DOHH2 (cell line): Measurements from ENCODE around the gene NCKAP5.

Experiments
- H3F3A ChIP-seq: fragments of 200-600 bp; sonication (generic), shearing (Covaris generic); 2 replicates; pipeline ENCODE4 v1.6.0; 2016; ENCODE audit warnings: antibody characterized with exemption, mild to moderate bottlenecking; ENCODE audit not compliant: control insufficient read depth, insufficient read depth
- H3K27ac ChIP-seq: fragments of 200-600 bp; sonication (generic); 2 replicates; pipeline ENCODE4 v1.5.1; 2014; ENCODE audit warnings: low read depth, mild to moderate bottlenecking, low read length, moderate library complexity
- H3K27me3 ChIP-seq: fragments of 200-600 bp; sonication (generic); 2 replicates; pipeline ENCODE4 v1.6.1; 2014; ENCODE audit warnings: mild to moderate bottlenecking, low read length, mixed read lengths; ENCODE audit not compliant: control insufficient read depth
- H3K36me3 ChIP-seq: fragments of 200-600 bp; sonication (generic); 2 replicates; pipeline ENCODE4 v1.6.1; 2014; ENCODE audit warnings: mild to moderate bottlenecking, low read length, moderate library complexity, mixed read lengths; ENCODE audit not compliant: control insufficient read depth
- H3K4me1 ChIP-seq: fragments of 200-600 bp; sonication (generic); 2 replicates; pipeline ENCODE4 v1.6.1; 2014; ENCODE audit warnings: mild to moderate bottlenecking, low read length, mixed read lengths; ENCODE audit not compliant: control insufficient read depth
- H3K4me2 ChIP-seq: fragments of 200-600 bp; sonication (generic); 2 replicates; pipeline ENCODE4 v1.6.0; 2014; ENCODE audit warnings: mild to moderate bottlenecking, low read length, moderate library complexity
- H3K4me3 ChIP-seq: fragments of 200-600 bp; sonication (generic); 2 replicates; pipeline ENCODE4 v1.5.1; 2014; ENCODE audit warnings: mild to moderate bottlenecking, low read length, mixed read lengths
- H3K79me2 ChIP-seq: fragments of 200-600 bp; sonication (generic); 2 replicates; pipeline ENCODE4 v1.6.1; 2014; ENCODE audit warnings: mild to moderate bottlenecking, low read length, mixed read lengths; ENCODE audit not compliant: control insufficient read depth
- H3K9me2 ChIP-seq: fragments of 200-600 bp; sonication (generic); replicated peaks from 2 replicates; pipeline ENCODE4 v1.6.1; 2014; ENCODE audit warnings: mild to moderate bottlenecking, low read length, mixed read lengths; ENCODE audit not compliant: control insufficient read depth
- H3K9me3 ChIP-seq: fragments of 200-600 bp; sonication (generic); 2 replicates; pipeline ENCODE4 v1.6.1; 2014; ENCODE audit warnings: antibody characterized with exemption, low read length, mixed read lengths; ENCODE audit not compliant: control insufficient read depth, insufficient read depth
- H4K20me1 ChIP-seq: fragments of 200-600 bp; sonication (generic); 2 replicates; pipeline ENCODE4 v1.6.0; 2014; ENCODE audit warnings: low read depth, mild to moderate bottlenecking, antibody characterized with exemption, low read length, moderate library complexity; ENCODE audit not compliant: control insufficient read depth, insufficient read depth
- EZH2phosphoT487 ChIP-seq: fragments of 200-600 bp; sonication (generic); IDR thresholded peaks from 2 replicates; pipeline ENCODE4 v1.6.1; 2017; ENCODE audit warnings: borderline replicate concordance, mild to moderate bottlenecking, antibody characterized with exemption, low read length, moderate library complexity, mixed read lengths
- TF ChIP-seq, protein P1 (sequence below): fragments of 200-600 bp; sonication (generic); IDR thresholded peaks from one replicate; pipeline ENCODE4 v1.5.1; 2014; ENCODE audit warnings: antibody characterized with exemption, mild to moderate bottlenecking, low read depth, low read length; ENCODE audit not compliant: poor library complexity, severe bottlenecking

NCKAP5 gene

DNA sequence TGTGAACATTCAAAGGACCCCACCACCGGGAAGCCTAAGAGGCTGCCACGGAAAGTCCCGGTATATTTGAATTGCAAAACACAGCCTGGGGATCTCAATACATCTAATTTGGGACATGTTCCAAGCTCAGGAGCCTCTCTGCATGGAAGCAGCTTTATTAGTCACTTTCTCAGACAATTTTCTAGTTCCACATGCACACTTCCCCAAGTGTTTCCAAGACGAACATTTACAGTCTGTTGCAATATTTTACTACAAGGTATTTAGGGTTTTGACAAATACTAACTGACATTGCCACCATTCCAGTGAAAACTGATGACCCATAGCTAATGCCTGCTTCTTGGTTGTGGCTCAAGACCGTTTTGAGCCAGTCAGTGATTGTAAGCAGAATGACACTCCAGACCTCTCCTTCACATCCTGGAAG is 145.3 kb downstream of the NCKAP5 start:
- H3K27ac ChIP-seq: no peak overlapping the region
- no peaks in the 10 kb centered on the region for H3K36me3 ChIP-seq
- no peaks in the 10 kb centered on the region for H3K79me2 ChIP-seq
- H4K20me1 ChIP-seq: no peaks in the 10 kb centered on the region
- no peak for TF ChIP-seq EZH2phosphoT487
- TF ChIP-seq, protein P1, sequence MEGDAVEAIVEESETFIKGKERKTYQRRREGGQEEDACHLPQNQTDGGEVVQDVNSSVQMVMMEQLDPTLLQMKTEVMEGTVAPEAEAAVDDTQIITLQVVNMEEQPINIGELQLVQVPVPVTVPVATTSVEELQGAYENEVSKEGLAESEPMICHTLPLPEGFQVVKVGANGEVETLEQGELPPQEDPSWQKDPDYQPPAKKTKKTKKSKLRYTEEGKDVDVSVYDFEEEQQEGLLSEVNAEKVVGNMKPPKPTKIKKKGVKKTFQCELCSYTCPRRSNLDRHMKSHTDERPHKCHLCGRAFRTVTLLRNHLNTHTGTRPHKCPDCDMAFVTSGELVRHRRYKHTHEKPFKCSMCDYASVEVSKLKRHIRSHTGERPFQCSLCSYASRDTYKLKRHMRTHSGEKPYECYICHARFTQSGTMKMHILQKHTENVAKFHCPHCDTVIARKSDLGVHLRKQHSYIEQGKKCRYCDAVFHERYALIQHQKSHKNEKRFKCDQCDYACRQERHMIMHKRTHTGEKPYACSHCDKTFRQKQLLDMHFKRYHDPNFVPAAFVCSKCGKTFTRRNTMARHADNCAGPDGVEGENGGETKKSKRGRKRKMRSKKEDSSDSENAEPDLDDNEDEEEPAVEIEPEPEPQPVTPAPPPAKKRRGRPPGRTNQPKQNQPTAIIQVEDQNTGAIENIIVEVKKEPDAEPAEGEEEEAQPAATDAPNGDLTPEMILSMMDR: no peak
- no peaks in the 10 kb centered on the region for H3K27me3 ChIP-seq
- no peak overlapping the region for H3K4me2 ChIP-seq
- no peak overlapping the region for H3K4me3 ChIP-seq
- H3K9me2 ChIP-seq: no peaks in the 10 kb centered on the region
- no peaks in the 10 kb centered on the region for H3F3A ChIP-seq
- no peaks in the 10 kb centered on the region for H3K9me3 ChIP-seq
- H3K4me1 ChIP-seq: no peaks in the 10 kb centered on the region

DNA sequence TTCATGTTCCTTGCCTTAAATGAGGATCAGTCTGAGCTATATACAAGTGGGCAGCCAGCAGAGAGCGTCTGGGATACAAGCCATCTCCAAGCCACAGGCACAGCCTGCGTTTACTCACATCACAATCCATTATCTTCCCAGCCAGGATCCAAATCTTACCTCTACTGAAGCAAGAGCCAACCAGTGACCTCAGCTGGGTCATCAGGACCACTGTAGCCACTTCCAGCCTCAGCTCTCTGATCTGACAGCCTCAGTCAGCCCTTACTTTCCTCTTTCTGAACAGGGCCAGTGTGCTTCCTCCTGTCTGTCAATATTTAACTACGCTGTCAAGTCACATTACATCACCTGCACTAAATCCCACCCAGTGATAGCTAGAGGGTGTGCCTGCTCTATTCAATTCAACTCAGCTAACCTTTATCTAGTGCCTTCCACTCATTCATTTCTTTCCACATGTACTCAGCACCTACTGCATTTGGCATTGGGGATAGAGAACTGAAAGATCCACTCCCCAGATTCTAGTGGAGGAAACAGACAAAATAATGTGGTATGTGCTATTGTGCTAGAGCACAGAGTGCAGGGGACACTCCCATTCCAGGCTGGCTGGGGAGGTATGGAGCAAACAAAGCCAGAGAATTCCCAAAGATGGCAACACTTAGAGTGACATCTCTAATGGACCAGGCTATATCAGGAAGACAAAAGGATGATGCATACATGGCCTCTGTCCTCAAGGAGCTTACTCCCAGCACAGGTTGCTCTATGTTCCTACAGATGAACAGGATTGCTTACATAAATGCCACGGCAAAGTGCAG is 146.5 kb downstream of the NCKAP5 start:
- Histone ChIP-seq H3K79me2 (no peaks in the 10 kb centered on the region), H3K9me2 (no peaks in the 10 kb centered on the region), H4K20me1 (no peaks in the 10 kb centered on the region), H3K4me3 (no peak overlapping the region), H3F3A (no peaks in the 10 kb centered on the region), H3K4me1 (no peaks in the 10 kb centered on the region), H3K27me3 (no peaks in the 10 kb centered on the region), H3K27ac (no peak overlapping the region), H3K36me3 (no peaks in the 10 kb centered on the region), H3K4me2 (no peak overlapping the region), H3K9me3 (no peaks in the 10 kb centered on the region)
- TF ChIP-seq, protein P1: no peak
- TF ChIP-seq EZH2phosphoT487: no peak

DNA sequence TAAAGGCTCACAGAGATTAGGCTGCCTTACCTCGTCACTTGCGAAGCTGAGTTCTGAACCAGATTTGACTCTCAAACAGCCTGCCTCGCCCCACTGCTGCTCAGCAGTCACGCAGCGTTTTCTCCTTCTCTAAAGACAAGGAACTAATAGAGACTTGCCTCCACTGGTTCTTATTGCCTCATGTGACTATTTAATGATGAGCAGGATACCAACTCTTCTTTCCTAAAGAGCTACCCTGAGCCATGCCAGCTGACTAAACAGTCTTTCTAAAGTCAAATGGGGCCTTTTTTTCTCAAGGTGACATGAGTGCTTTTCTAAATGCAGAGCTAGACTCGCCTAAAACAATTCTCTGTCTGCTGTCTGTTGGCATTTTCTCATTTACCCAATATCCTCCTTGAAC is 147.5 kb downstream of the NCKAP5 start:
- Histone ChIP-seq H3K9me2 (no peaks in the 10 kb centered on the region), H3K27ac (no peak overlapping the region), H3K9me3 (no peaks in the 10 kb centered on the region), H4K20me1 (no peaks in the 10 kb centered on the region), H3K4me1 (no peaks in the 10 kb centered on the region), H3K79me2 (no peaks in the 10 kb centered on the region), H3K4me3 (no peak overlapping the region), H3K4me2 (no peak overlapping the region), H3K36me3 (no peaks in the 10 kb centered on the region), H3K27me3 (no peaks in the 10 kb centered on the region), H3F3A (no peaks in the 10 kb centered on the region)
- TF ChIP-seq, protein P1: no peak
- no peak for TF ChIP-seq EZH2phosphoT487
